ENCODE measurements around the gene CLEC6A. TPM values are rescaled to one million over a fixed set of nuclear protein-coding genes. Genes with fewer than 3 reads are reported as not detected.
"Not testable (repeated sequence)": the region's sequence is repeated elsewhere in the genome, so short reads cannot be mapped to it uniquely, and the experiment has no call there.

Gene CLEC6A
- total RNA-seq, 1 donor from 2014 or later, result 2.0 TPM

DNA sequence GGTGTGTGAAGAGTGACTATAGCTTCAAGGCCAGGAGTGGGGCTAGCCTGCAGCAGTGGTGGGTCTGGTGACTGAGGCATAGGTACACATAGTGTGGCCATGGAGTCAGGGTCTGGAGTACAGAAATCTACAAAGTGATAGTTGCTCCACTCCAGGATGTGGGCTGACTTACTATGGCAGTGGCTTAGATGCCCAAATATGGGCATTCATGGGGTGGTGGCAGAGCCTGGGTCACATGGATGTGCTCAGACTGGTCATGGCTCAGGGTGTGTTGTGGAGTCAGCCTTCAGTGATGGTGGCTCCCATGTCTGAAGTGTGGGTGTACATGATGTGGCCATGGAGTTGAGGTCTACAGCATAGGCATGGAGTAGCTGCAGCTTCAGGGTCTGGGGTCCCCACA, 27.3 kb downstream of the CLEC6A start:
- no peak overlapping the region for H3K4me3 ChIP-seq
- ATAC-seq, result peak; percentile 26
- TF ChIP-seq, protein P1, sequence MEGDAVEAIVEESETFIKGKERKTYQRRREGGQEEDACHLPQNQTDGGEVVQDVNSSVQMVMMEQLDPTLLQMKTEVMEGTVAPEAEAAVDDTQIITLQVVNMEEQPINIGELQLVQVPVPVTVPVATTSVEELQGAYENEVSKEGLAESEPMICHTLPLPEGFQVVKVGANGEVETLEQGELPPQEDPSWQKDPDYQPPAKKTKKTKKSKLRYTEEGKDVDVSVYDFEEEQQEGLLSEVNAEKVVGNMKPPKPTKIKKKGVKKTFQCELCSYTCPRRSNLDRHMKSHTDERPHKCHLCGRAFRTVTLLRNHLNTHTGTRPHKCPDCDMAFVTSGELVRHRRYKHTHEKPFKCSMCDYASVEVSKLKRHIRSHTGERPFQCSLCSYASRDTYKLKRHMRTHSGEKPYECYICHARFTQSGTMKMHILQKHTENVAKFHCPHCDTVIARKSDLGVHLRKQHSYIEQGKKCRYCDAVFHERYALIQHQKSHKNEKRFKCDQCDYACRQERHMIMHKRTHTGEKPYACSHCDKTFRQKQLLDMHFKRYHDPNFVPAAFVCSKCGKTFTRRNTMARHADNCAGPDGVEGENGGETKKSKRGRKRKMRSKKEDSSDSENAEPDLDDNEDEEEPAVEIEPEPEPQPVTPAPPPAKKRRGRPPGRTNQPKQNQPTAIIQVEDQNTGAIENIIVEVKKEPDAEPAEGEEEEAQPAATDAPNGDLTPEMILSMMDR (IDR thresholded peaks at IDR 0.05), result no peak
- H3K9me3 ChIP-seq, result no peaks in the 10 kb centered on the region
- no peaks in the 10 kb centered on the region for H3K27me3 ChIP-seq
- intact Hi-C loops (cut with DNase I), result no loop called here
- no peaks in the 10 kb centered on the region for H3K36me3 ChIP-seq
- no peak for DNase-seq
- no peaks in the 10 kb centered on the region for H3K4me1 ChIP-seq
- H3K27ac ChIP-seq, result no peak overlapping the region

DNA sequence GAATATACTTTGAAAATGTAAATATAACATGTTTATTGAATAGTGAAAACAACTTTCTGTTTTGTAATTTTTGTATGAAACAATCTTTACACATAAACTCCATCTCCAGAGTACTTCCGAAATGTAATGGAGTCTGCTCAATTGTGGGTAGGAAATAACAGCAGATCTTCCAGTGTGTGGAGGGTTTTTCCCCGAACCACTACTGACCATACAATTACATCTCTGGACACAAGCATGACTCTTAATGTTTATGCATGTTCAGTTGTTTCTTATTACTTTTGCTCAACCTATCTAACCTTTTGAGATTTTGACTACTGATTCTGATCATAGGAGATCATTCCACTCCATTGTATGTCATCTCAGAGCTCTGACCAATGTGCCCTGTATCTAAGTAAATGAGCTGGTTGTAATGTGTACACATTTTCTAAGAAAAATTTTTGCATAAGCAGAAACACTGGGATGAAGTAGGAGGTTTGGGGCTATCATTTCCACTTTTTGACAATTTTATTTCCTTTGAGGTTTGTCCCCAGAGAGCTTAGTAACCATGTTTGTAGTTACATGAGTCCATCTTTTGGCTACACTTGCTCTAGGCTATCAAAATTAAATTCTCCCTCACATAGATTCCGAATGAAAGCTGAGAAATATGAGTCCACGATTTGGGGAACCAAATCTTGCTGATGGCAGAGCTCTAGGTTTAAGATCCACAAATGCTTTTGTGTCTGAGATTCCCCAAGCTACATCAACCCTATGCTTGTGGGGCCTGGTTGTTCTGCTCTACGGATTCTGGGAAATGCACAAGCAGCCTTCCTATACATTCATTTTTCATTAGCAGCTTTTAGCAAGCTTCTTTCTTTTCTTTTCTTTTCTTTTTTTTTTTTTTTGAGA, 36.1 kb downstream of the CLEC6A start:
- TF ChIP-seq, protein P1 (IDR thresholded peaks at IDR 0.05), result no peak
- Histone ChIP-seq H3K4me1 (no peaks in the 10 kb centered on the region), H3K27ac (no peak overlapping the region), H3K9me3 (no peaks in the 10 kb centered on the region), H3K27me3 (peaks cover 2% of the 10 kb centered on the region), H3K4me3 (no peak overlapping the region), H3K36me3 (no peaks in the 10 kb centered on the region)
- ATAC-seq, result peak; percentile 51
- DNase-seq, result no peak
- intact Hi-C loops (cut with DNase I), result no loop called here

DNA sequence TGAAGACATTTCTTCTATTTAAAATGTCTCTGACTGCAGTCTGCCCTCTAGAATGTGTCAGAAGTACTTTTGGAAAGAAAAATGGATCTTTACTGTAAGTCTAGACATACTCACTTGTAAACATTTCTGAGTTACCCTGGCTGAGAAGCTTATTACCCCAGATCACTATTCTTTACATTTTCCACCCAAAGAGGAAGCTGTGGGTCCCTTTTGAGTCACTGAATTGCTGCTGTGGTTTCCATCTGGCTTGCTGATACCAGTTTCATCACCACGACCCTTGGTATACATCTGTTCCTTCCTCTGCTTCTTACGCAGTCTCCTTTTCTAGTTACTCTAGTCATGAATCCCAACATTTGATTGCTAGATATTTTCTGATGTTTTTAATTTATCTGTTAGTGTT, 37.3 kb downstream of the CLEC6A start:
- H3K27me3 ChIP-seq, result peaks cover 4% of the 10 kb centered on the region
- H3K36me3 ChIP-seq, result no peaks in the 10 kb centered on the region
- no peak overlapping the region for H3K27ac ChIP-seq
- intact Hi-C loops (cut with DNase I), result no loop called here
- no peak for DNase-seq
- TF ChIP-seq, protein P1 (IDR thresholded peaks at IDR 0.05), result no peak
- H3K9me3 ChIP-seq, result no peaks in the 10 kb centered on the region
- H3K4me3 ChIP-seq, result no peak overlapping the region
- no peaks in the 10 kb centered on the region for H3K4me1 ChIP-seq
- ATAC-seq, result peak; percentile 94

DNA sequence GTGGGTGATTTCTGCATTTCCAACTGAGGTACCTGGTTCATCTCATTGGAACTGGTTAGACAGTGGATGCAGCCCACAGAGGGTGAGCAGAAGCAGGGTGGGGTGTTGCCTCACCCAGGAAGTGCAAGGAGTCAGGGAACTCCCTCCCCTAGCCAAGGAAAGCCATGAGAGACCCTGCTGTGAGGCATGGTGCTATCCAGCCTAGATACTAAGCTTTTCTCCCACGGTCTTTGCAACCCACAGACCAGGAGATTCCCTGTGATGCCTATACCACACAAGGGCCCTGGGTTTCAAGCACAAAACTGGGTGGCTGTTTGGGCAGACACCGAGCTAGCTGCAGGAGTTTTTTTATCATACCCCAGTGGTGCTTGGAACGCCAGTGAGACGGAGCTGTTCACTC, 39.9 kb downstream of the CLEC6A start:
- DNase-seq; ATAC-seq; H3K4me1 ChIP-seq; H3K27ac ChIP-seq; H3K27me3 ChIP-seq; H3K9me3 ChIP-seq; intact Hi-C loops (cut with DNase I); H3K4me3 ChIP-seq; H3K36me3 ChIP-seq: not testable (repeated sequence)

DNA sequence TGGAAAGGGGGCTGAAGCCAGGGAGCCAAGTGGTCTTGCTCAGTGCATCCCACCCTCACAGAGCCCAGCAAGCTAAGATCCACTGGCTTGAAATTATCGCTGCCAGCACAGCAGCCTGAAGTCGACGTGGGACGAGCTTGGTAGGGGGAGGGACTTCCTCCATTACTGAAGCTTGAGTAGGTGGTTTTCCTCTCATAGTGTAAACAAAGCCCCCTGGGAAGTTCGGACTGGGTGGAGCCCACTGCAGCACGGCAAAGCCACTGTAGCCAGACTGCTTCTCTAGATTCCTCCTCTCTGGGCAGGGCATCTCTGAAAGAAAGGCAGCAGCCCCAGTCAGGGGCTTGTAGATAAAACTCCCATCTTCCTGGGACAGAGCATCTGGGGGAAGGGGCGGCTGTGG, 40.3 kb downstream of the CLEC6A start:
- H3K27ac ChIP-seq; intact Hi-C loops (cut with DNase I); H3K4me1 ChIP-seq; ATAC-seq; H3K36me3 ChIP-seq; H3K9me3 ChIP-seq; H3K4me3 ChIP-seq; H3K27me3 ChIP-seq; DNase-seq: not testable (repeated sequence)

DNA sequence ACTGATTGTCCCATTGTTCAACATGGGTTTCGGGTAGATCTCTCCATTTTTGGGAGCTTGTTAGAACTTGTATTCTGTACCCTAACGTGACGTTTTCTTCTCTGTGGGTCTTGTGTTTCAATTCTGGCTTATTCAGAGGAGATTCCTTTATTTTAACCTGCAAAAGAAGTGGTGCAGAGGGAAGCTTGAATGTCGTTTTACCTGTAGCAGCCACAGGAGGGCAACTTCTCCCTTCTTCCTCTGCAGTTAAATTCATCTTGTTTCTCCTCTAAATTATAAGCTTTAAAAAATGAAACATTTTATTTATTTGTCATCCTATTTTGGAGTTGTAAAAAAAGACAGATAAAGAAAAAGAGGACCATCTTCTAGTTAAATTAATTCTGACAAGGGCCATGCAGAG, 43.9 kb downstream of the CLEC6A start:
- TF ChIP-seq, protein P1 (IDR thresholded peaks at IDR 0.05), result peak; percentile 21

More for the DNA sequence above, 43.9 kb downstream of the CLEC6A start:
- DNase-seq (no peak), ATAC-seq (no peak)
- Histone ChIP-seq H3K27ac (no peak overlapping the region), H3K27me3 (peaks cover 9% of the 10 kb centered on the region), H3K4me3 (no peak overlapping the region), H3K36me3 (no peaks in the 10 kb centered on the region), H3K9me3 (no peaks in the 10 kb centered on the region), H3K4me1 (no peaks in the 10 kb centered on the region)
- intact Hi-C loops (cut with DNase I), result no loop called here
